ENCODE data around the gene IL36RN.

GRCh38 chr2:113102133-113102532 is 43.1 kb downstream of the IL36RN start:
- no peak for TF ChIP-seq CTCF (IDR thresholded peaks at IDR 0.05)
- TF ChIP-seq POLR2A (IDR thresholded peaks at IDR 0.05): no peak
